KMS-11 (cell line): ENCODE results near the gene RPL4.

Source experiments
- H2AFZ ChIP-seq: fragments of 200-600 bp; sonication (generic); 2 replicates; pipeline ENCODE4 v1.6.1; 2016; ENCODE audit warnings: antibody characterized with exemption, mixed run types, low read depth
- H3K27ac ChIP-seq: fragments of 200-600 bp; sonication (generic); 2 replicates; pipeline ENCODE4 v1.6.1; 2016; ENCODE audit warnings: mild to moderate bottlenecking, mixed run types
- H3K27me3 ChIP-seq: fragments of 200-600 bp; sonication (generic); 2 replicates; pipeline ENCODE4 v1.6.1; 2017; ENCODE audit warnings: mild to moderate bottlenecking, low read depth, mixed run types, moderate library complexity; ENCODE audit not compliant: insufficient read depth
- H3K36me3 ChIP-seq: fragments of 200-600 bp; sonication (generic); 2 replicates; pipeline ENCODE4 v1.6.1; 2017; ENCODE audit warnings: mild to moderate bottlenecking, mixed run types; ENCODE audit not compliant: insufficient read depth
- H3K4me1 ChIP-seq: fragments of 200-600 bp; sonication (generic); 2 replicates; pipeline ENCODE4 v1.6.1; 2016; ENCODE audit warnings: mild to moderate bottlenecking, low read depth, mixed run types; ENCODE audit not compliant: poor library complexity, severe bottlenecking
- H3K4me2 ChIP-seq: fragments of 200-600 bp; sonication (generic); 2 replicates; pipeline ENCODE4 v1.7.0; 2016; ENCODE audit warnings: mild to moderate bottlenecking, mixed run types
- H3K4me3 ChIP-seq: fragments of 200-600 bp; sonication (generic); IDR thresholded peaks from 2 replicates; pipeline ENCODE4 v1.6.1; 2017; ENCODE audit warnings: low read depth, low read length, mixed read lengths; ENCODE audit not compliant: insufficient read depth
- H3K79me2 ChIP-seq: fragments of 200-600 bp; sonication (generic); 2 replicates; pipeline ENCODE4 v1.6.1; 2016; ENCODE audit warnings: low read depth, mixed run types; ENCODE audit not compliant: insufficient read depth
- H3K9ac ChIP-seq: fragments of 200-600 bp; sonication (generic); 2 replicates; pipeline ENCODE4 v1.6.1; 2016; ENCODE audit warnings: mild to moderate bottlenecking, mixed run types
- H4K20me1 ChIP-seq: fragments of 200-600 bp; sonication (generic); 2 replicates; pipeline ENCODE4 v1.6.1; 2016; ENCODE audit warnings: mild to moderate bottlenecking, mixed run types; ENCODE audit not compliant: insufficient read depth
- TF ChIP-seq, protein P1 (sequence below): fragments of 200-600 bp; sonication (generic); conservative IDR thresholded peaks from 2 replicates; pipeline ENCODE4 v1.6.1; 2017; ENCODE audit warnings: low read depth, mild to moderate bottlenecking, antibody characterized with exemption, low read length, moderate library complexity, mixed read lengths

Gene RPL4

DNA sequence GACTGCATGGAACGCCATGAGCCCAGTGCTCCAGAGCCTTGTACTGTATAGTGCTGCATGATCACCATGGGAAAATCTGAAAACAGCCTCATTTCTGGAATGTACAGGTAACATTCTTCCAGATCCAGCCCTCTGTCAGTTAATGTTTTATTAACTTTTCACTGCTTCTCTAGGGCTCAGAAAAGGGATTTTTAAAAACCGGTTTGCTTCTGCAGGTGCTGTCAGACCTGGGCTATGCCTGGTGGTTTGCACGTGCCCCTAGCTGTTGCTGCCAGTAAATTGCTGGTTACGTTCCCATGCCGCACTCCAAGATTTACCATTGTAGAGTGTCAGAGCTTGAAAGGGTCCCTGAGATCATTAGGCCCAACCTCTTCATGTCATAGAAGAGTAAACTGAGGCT lies 16.1 kb downstream of the RPL4 start:
- Histone ChIP-seq H3K4me3 (no peak overlapping the region), H3K4me1 (no peaks in the 10 kb centered on the region), H4K20me1 (no peaks in the 10 kb centered on the region), H3K27me3 (no peaks in the 10 kb centered on the region), H3K36me3 (no peaks in the 10 kb centered on the region), H3K27ac (no peak overlapping the region), H3K79me2 (no peaks in the 10 kb centered on the region; the same call in 1 of the 2 replicates), H3K9ac (no peak overlapping the region), H2AFZ (no peak overlapping the region), H3K4me2 (no peak overlapping the region)
- TF ChIP-seq, protein P1, sequence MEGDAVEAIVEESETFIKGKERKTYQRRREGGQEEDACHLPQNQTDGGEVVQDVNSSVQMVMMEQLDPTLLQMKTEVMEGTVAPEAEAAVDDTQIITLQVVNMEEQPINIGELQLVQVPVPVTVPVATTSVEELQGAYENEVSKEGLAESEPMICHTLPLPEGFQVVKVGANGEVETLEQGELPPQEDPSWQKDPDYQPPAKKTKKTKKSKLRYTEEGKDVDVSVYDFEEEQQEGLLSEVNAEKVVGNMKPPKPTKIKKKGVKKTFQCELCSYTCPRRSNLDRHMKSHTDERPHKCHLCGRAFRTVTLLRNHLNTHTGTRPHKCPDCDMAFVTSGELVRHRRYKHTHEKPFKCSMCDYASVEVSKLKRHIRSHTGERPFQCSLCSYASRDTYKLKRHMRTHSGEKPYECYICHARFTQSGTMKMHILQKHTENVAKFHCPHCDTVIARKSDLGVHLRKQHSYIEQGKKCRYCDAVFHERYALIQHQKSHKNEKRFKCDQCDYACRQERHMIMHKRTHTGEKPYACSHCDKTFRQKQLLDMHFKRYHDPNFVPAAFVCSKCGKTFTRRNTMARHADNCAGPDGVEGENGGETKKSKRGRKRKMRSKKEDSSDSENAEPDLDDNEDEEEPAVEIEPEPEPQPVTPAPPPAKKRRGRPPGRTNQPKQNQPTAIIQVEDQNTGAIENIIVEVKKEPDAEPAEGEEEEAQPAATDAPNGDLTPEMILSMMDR, result no peak

DNA sequence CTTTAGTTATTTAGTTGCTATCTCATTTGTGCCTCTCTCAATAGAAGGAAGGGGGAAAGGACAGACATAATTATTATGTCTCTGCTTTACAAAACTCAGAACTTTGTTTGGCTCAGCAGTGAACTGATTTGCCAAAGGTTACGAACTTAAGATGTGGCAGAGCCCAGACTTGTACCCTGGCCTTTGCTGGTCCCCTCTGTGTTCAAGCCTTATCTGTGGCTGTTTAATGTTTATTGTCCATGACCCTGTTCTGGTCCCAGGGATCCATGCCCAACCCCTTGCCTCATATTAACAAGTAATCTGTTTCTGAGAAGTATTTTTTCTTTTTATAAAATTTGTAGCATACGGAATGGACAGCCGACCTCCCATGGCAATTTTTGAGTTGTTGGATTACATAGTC lies 17.8 kb downstream of the RPL4 start:
- no peak overlapping the region for H2AFZ ChIP-seq
- no peak overlapping the region for H3K9ac ChIP-seq
- TF ChIP-seq, protein P1, result no peak
- H3K4me2 ChIP-seq, result no peak overlapping the region
- no peaks in the 10 kb centered on the region for H3K79me2 ChIP-seq
- no peaks in the 10 kb centered on the region for H3K27me3 ChIP-seq
- no peak overlapping the region for H3K4me3 ChIP-seq
- H3K36me3 ChIP-seq, result no peaks in the 10 kb centered on the region
- no peaks in the 10 kb centered on the region for H4K20me1 ChIP-seq
- peaks cover 7% of the 10 kb centered on the region for H3K4me1 ChIP-seq
- no peak overlapping the region for H3K27ac ChIP-seq

DNA sequence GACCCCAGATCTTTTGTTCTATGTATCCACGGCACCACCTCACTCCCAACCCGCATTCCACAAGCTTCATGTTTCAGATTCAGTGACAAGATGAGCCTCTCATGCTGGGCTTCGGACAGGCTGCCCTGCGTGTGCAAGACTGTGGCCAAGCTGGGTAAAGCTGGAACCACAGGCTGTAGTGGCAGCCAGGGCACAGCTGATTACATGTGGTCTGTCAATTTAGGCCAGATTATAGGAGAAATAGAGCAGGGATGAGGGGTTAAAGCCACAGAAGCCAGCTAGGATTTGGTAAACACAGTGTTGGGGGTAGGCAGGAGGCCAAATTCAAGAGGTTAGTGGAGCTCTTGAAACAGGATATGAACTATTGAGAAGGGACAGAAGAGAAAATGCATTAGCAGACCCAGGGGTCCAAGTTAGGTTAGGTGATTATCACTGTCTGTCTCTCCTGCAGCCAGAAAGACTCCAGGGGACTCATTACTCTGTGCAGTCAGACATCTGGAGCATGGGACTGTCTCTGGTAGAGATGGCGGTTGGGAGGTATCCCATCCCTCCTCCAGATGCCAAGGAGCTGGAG lies 20.0 kb downstream of the RPL4 start:
- Histone ChIP-seq H3K36me3 (no peaks in the 10 kb centered on the region), H3K9ac (no peak overlapping the region)

DNA sequence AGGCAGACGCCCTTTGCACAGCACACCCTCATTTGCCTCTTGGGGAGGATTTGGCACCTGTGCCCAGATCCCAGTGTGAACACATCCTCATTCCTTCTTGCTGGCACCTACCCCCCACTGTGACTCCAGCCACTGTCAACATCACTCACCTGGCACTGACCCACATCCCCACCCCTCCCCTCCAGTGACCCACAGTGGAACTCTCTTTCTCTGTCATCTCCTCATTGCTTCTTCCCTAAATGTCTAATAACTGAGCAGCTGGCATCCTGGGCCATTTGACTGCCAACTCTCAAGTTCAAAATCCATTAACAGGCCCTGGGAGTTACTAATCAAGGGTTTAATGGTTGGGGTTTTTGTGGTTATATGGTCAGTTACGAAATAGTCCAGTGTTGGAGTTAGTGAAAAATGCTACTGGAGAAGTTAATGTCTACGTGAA lies 21.5 kb downstream of the RPL4 start:
- Histone ChIP-seq H3K27ac (no peak overlapping the region), H3K4me1 (peaks cover 7% of the 10 kb centered on the region), H3K79me2 (no peaks in the 10 kb centered on the region), H3K36me3 (no peaks in the 10 kb centered on the region), H4K20me1 (no peaks in the 10 kb centered on the region), H3K4me3 (no peak overlapping the region), H3K9ac (no peak overlapping the region), H3K4me2 (no peak overlapping the region), H2AFZ (no peak overlapping the region), H3K27me3 (no peaks in the 10 kb centered on the region)
- TF ChIP-seq, protein P1, result no peak

More for the DNA sequence above, 20.0 kb downstream of the RPL4 start:
- Histone ChIP-seq H3K27ac (no peak overlapping the region), H2AFZ (no peak overlapping the region), H3K4me1 (peaks cover 7% of the 10 kb centered on the region), H3K27me3 (no peaks in the 10 kb centered on the region), H3K4me3 (no peak overlapping the region), H3K79me2 (no peaks in the 10 kb centered on the region), H4K20me1 (no peaks in the 10 kb centered on the region), H3K4me2 (no peak overlapping the region)
- TF ChIP-seq, protein P1, result no peak
